Sigmoid colon (tissue), 7 donors: Measurements from ENCODE around the gene ECT2. TPM values are rescaled to one million over a fixed set of nuclear protein-coding genes. Genes with fewer than 3 reads are reported as not detected.

Source experiments
- DNase-seq: peaks from one replicate; pipeline ENCODE4 v3.0.0-alpha.2; 2019
- H3K27ac ChIP-seq, 4 donors: fragments of 200-600 bp; sonication (generic); one replicate each; pipeline ENCODE4 v1.5.1; 2016 to 2019; ENCODE audit warnings: mild to moderate bottlenecking in 1 of 4
- H3K27me3 ChIP-seq, 3 donors: fragments of 200-600 bp; sonication (generic); one replicate each; pipeline ENCODE4 v1.5.1; 2019; ENCODE audit warnings: mild to moderate bottlenecking in 1 of 3
- H3K36me3 ChIP-seq, 4 donors: fragments of 200-600 bp; sonication (generic); one replicate each; pipeline ENCODE4 v1.5.1; 2016 to 2019
- H3K4me1 ChIP-seq, 4 donors: fragments of 200-600 bp; sonication (generic); one replicate each; pipeline ENCODE4 v1.5.1; 2017 to 2019
- H3K4me3 ChIP-seq, 4 donors: fragments of 200-600 bp; sonication (generic); one replicate each; pipeline ENCODE4 v1.5.1; 2017 to 2019; ENCODE audit warnings: mild to moderate bottlenecking in 2 of 4, moderate library complexity in 1 of 4
- H3K9me3 ChIP-seq, 4 donors: fragments of 200-600 bp in 3 of 4; sonication (generic) in 3 of 4; one replicate each; pipeline versions ENCODE4 v1.5.1 to v1.6.1; 2013 to 2019
- EP300 ChIP-seq, 4 donors: sonication (generic); formaldehyde crosslinking; IDR thresholded peaks; one replicate each; pipeline ENCODE4 v1.6.1; 2017; ENCODE audit warnings: antibody characterized with exemption in 4 of 4
- POLR2A ChIP-seq, 2 donors: fragments of 450-650 bp; IDR thresholded peaks; one replicate each; pipeline ENCODE4 v1.6.1; 2016; ENCODE audit warnings: antibody characterized with exemption in 2 of 2, mild to moderate bottlenecking in 2 of 2, moderate library complexity in 2 of 2
- POLR2AphosphoS5 ChIP-seq, 4 donors: sonication (generic); formaldehyde crosslinking; IDR thresholded peaks; one replicate each; pipeline ENCODE4 v1.6.1; 2017; ENCODE audit warnings: antibody characterized with exemption in 4 of 4
- WGBS, 2 donors: extraction: QIAGEN DNeasy Blood & Tissue Kit; methylation state at CpG; one replicate each; pipeline ENCODE4 v1.1.7; 2013; 5-methylcytosine and 5-hydroxymethylcytosine counted together
- intact Hi-C: fragments of 100-400 bp; cut with DNase I; formaldehyde crosslinking; loops from one replicate; pipeline ENCODE4 v1.15.1; 2023
- polyA plus RNA-seq, 3 donors: library from polyadenylated mRNA; stranded (reverse); fragments of 200-250 nt; gene quantifications; one replicate each; pipeline ENCODE4 v1.2.3, GENCODE V29; 2013
- total RNA-seq, 4 donors: library from RNA; depleted of rRNA; stranded (reverse); fragments of >200 nt; gene quantifications; one replicate each; pipeline ENCODE4 v1.1.0, GENCODE V29; 2016
- TF ChIP-seq, protein P1 (sequence below), 4 experiments: fragments of 450-650 bp in 3 of 4; fragments of 200-600 bp in 1 of 4; IDR thresholded peaks; one replicate each; pipeline ENCODE4 v1.5.1; 2016 to 2019; ENCODE audit warnings: antibody characterized with exemption in 4 of 4, mild to moderate bottlenecking in 3 of 4, moderate library complexity in 2 of 4
- donor health status: healthy with polysubstance abuse.
- donor health status: Bipolar disorder and iron deficiency.
- donor health status: healthy.

The ECT2 gene
- total and polyA plus RNA-seq, 7 donors, result 3.3 to 21.9 (median 9.7) TPM

DNA sequence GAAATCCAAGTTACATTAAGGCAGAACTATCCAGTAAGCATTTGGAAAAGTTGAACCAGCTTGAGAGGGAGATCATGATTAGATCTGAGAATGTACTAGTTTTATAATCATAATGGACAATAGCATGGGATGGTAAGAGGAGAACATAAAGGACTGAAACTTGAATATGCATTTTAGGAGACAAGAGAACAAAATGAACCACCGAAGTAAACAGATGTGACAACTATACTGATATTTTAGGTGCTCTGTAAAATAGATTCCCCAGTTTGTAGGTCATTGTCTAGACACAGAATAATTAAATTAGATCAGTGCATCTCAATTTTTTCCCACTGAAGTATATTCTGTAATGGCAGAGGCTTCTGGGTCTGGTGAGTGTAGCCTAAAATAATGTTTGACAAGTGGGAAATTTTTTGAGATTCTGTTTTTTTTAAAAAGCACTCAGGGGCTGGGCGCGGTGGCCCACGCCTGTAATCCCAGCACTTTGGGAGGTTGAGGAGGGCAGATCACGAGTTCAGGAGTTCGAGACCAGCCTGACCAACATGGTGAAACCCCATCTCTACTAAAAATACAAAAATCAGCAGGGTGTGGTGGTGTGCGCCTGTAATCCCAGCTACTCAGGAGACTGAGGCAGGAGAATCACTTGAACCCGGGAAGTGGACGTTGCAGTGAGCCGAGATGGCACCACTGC is 16.3 kb downstream of the ECT2 start:
- 97 to 98% methylated on average over 10 of the region's 10 CpGs for whole genome bisulfite sequencing, 2 donors
- intact Hi-C loops, result no loop called here

DNA sequence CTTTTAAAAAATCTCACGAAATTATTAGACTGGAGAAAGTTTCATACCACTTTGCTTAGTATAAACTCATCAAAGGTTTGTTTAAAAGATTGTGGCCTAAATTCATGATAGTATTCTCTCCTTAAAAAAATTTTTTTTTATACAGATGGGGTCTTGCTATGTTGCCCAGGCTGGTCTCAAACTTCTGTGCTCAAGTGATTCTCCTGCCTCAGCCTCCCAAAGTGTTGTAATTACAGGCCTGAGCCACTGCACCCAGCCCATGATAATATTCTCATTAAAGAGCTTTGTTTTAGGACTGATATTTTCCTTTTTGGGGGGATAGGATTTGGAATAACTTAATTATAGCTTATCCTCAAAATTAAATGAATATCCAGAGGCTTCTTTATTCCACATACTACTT is 19.9 kb downstream of the ECT2 start:
- DNase-seq, result no peak
- WGBS, 2 donors, result 96 to 97% methylated on average over 1 of the region's 1 CpG
- no peaks in the 10 kb centered on the region for H3K4me1 ChIP-seq
- TF ChIP-seq POLR2A (IDR thresholded peaks at IDR 0.05), result no peak
- no peak for TF ChIP-seq POLR2AphosphoS5 (IDR thresholded peaks at IDR 0.05)
- no peak for TF ChIP-seq EP300 (IDR thresholded peaks at IDR 0.05)
- TF ChIP-seq, protein P1, sequence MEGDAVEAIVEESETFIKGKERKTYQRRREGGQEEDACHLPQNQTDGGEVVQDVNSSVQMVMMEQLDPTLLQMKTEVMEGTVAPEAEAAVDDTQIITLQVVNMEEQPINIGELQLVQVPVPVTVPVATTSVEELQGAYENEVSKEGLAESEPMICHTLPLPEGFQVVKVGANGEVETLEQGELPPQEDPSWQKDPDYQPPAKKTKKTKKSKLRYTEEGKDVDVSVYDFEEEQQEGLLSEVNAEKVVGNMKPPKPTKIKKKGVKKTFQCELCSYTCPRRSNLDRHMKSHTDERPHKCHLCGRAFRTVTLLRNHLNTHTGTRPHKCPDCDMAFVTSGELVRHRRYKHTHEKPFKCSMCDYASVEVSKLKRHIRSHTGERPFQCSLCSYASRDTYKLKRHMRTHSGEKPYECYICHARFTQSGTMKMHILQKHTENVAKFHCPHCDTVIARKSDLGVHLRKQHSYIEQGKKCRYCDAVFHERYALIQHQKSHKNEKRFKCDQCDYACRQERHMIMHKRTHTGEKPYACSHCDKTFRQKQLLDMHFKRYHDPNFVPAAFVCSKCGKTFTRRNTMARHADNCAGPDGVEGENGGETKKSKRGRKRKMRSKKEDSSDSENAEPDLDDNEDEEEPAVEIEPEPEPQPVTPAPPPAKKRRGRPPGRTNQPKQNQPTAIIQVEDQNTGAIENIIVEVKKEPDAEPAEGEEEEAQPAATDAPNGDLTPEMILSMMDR (IDR thresholded peaks at IDR 0.05), result no peak
- H3K4me3 ChIP-seq, result no peak overlapping the region
- no peak overlapping the region for H3K27ac ChIP-seq
- peaks cover 0 to 18% (median 3%) of the 10 kb centered on the region in 4 donors for H3K36me3 ChIP-seq
- no peaks in the 10 kb centered on the region for H3K9me3 ChIP-seq
- no peaks in the 10 kb centered on the region for H3K27me3 ChIP-seq
- intact Hi-C loops, result no loop called here

More for the DNA sequence above, 16.3 kb downstream of the ECT2 start:
- Histone ChIP-seq H3K27me3 (no peaks in the 10 kb centered on the region), H3K36me3 (peaks cover 0 to 26% (median 4%) of the 10 kb centered on the region in 4 donors), H3K27ac (no peak overlapping the region), H3K4me1 (no peaks in the 10 kb centered on the region), H3K9me3 (no peaks in the 10 kb centered on the region), H3K4me3 (no peak overlapping the region)
- TF ChIP-seq, protein P1 (IDR thresholded peaks at IDR 0.05), result no peak
- TF ChIP-seq EP300 (IDR thresholded peaks at IDR 0.05) (no peak), POLR2AphosphoS5 (IDR thresholded peaks at IDR 0.05) (no peak), POLR2A (IDR thresholded peaks at IDR 0.05) (no peak)
- DNase-seq, result no peak

DNA sequence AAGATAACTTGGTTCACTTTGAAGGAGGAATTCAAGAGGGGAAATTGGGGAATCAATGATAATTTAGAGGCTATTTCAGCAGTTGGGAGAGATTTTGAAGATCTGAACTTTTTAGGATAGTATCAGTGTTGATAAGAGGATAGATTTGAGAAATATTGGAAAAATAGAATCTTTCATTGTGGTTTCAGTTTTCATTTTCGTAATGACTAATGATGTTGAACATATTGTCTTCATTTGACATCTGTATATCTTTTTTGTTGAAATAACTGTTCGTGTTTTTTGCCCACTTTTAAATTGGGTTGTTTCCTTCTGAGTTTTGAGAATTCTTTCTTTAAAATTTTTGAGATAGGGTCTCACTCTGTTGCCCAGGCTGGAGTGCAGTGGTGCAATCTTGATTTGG is 21.1 kb downstream of the ECT2 start:
- peaks cover 0 to 18% (median 3%) of the 10 kb centered on the region in 4 donors for H3K36me3 ChIP-seq
- DNase-seq, result no peak
- no peaks in the 10 kb centered on the region for H3K4me1 ChIP-seq
- no peaks in the 10 kb centered on the region for H3K27me3 ChIP-seq
- intact Hi-C loops, result no loop called here
- no peak for TF ChIP-seq POLR2AphosphoS5 (IDR thresholded peaks at IDR 0.05)
- TF ChIP-seq, protein P1 (IDR thresholded peaks at IDR 0.05), result no peak
- no peak for TF ChIP-seq EP300 (IDR thresholded peaks at IDR 0.05)
- no peak for TF ChIP-seq POLR2A (IDR thresholded peaks at IDR 0.05)
- WGBS, 2 donors, result 93 to 95% methylated on average over 2 of the region's 2 CpGs
- H3K4me3 ChIP-seq, result no peak overlapping the region
- H3K9me3 ChIP-seq, result no peaks in the 10 kb centered on the region
- no peak overlapping the region for H3K27ac ChIP-seq

DNA sequence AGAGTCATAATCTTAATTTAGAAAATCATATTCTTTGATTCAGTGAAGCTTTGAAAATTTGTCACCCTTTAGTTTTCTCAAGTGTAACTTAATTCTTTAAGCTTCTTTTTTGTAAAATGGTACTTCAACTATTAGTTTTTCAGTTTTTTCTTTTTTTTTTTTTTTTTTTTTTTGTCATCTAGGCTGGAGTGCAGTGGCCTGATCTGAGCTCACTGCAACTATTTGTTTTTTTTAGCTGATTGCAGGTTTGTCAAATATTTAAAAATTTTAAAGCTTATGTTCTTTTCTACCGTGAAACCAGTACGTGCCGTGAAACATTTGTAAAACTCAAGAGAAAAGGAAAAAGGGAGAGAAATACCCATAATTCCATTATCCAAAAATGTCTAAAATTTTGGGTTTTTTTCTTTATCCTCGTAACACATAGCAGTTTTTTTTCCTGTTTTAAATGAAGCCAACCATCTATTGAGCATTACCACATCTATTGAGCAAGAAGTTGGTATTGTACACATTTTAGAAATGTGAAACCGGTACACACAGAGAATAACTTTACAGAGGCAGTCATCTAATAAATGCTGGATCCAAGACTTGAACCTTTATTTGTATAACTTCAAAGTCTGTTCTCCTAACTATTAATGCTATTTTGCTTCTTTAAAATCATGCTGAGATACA is 25.7 kb downstream of the ECT2 start:
- Histone ChIP-seq H3K27ac (no peak overlapping the region), H3K4me3 (no peak overlapping the region), H3K27me3 (no peaks in the 10 kb centered on the region), H3K4me1 (no peaks in the 10 kb centered on the region), H3K9me3 (no peaks in the 10 kb centered on the region), H3K36me3 (peaks cover 0 to 8% (median 3%) of the 10 kb centered on the region in 4 donors)
- TF ChIP-seq POLR2A (IDR thresholded peaks at IDR 0.05) (no peak), EP300 (IDR thresholded peaks at IDR 0.05) (no peak)
- WGBS, 2 donors, result 97 to 98% methylated on average over 5 of the region's 5 CpGs
- intact Hi-C loops, result no loop called here
- DNase-seq, result no peak

DNA sequence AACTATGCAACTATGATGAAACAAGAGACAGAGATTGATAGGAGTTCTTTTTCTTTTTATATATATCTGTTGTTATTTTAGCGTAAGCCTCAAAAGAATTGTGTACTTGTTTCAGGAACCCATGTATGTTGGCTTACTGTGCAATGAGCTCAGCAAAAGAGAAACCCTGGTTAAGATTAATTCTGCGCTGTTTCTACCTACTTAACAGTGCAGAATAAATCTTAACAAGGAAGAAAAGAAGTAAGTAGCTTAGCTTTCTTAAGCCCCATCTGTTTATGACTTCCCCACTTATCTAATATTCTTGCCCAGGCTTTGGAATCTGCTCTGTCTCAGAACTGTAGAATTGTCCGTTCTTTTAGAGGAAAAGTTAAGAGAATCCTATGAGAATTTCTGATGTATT is 27.4 kb downstream of the ECT2 start:
- Histone ChIP-seq H3K27ac (no peak overlapping the region), H3K4me1 (no peaks in the 10 kb centered on the region), H3K36me3 (peaks cover 0 to 8% (median 3%) of the 10 kb centered on the region in 4 donors), H3K4me3 (no peak overlapping the region), H3K27me3 (no peaks in the 10 kb centered on the region), H3K9me3 (no peaks in the 10 kb centered on the region)
- DNase-seq, result no peak
- WGBS, 2 donors, result 93 to 96% methylated on average over 3 of the region's 3 CpGs
- TF ChIP-seq EP300 (IDR thresholded peaks at IDR 0.05) (no peak), POLR2AphosphoS5 (IDR thresholded peaks at IDR 0.05) (no peak), POLR2A (IDR thresholded peaks at IDR 0.05) (no peak)
- TF ChIP-seq, protein P1 (IDR thresholded peaks at IDR 0.05), result no peak
- intact Hi-C loops, result no loop called here
